ENCODE results near the gene SDHA. TPM values are rescaled to one million over a fixed set of nuclear protein-coding genes. Genes with fewer than 3 reads are reported as not detected.
"Not testable (repeated sequence)": the region's sequence is repeated elsewhere in the genome, so short reads cannot be mapped to it uniquely, and the experiment has no call there.

The SDHA gene
- total RNA-seq, 6 experiments from 2014 or later = 92.5 to 114 (median 109) TPM

DNA sequence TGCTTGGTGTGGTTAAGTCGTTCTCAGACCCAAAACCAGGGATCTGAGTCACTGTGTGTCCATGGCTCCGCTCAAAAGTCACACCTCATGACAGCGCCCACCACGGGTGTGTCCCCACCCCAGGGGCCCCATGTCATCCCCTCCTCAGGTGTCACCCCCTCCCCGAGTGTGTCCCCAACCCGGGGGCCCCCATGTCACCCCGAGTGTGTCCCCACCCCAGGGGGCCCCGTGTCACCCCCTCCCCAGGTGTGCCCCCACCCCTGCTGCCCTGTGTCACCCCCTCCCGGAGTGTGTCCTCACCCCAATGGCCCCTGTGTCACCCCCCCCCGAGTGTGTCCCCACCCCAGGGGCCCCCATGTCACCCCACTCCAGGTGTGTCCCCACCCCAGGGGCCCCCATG, 21.8 kb upstream of the SDHA start:
- Mint-ChIP-seq H3K27ac (no peak overlapping the region), H3K27me3 (ENCODE audit: insufficient read depth) (peaks cover 6% of the 10 kb centered on the region)

DNA sequence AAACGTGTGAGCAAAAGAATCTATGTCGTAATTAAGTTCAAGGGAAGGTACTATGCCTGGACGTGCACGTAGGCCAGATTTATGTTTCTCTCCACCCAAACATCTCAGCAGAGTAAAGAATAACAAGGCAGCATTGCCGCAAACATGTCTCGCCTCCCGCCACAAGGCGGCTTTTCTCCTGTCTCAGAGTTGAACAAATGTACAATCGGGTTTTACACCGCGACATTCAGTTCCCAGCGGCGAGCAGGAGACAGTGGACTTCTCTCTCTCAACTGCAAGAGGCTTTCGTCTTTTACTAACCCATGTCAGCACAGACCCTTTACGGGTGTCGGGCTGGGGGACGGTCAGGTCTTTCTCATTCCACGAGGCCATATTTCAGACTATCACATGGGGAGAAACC, 21.1 kb upstream of the SDHA start:
- H3K27ac Mint-ChIP-seq; DNase-seq; H3K36me3 Mint-ChIP-seq (ENCODE audit: low read depth); H3K27me3 Mint-ChIP-seq (ENCODE audit: insufficient read depth); H3K9me3 Mint-ChIP-seq; H3K4me1 Mint-ChIP-seq (ENCODE audit: low read depth); H3K4me3 Mint-ChIP-seq: not testable (repeated sequence)

More for the DNA sequence above, 21.8 kb upstream of the SDHA start:
- TF ChIP-seq, protein P1, sequence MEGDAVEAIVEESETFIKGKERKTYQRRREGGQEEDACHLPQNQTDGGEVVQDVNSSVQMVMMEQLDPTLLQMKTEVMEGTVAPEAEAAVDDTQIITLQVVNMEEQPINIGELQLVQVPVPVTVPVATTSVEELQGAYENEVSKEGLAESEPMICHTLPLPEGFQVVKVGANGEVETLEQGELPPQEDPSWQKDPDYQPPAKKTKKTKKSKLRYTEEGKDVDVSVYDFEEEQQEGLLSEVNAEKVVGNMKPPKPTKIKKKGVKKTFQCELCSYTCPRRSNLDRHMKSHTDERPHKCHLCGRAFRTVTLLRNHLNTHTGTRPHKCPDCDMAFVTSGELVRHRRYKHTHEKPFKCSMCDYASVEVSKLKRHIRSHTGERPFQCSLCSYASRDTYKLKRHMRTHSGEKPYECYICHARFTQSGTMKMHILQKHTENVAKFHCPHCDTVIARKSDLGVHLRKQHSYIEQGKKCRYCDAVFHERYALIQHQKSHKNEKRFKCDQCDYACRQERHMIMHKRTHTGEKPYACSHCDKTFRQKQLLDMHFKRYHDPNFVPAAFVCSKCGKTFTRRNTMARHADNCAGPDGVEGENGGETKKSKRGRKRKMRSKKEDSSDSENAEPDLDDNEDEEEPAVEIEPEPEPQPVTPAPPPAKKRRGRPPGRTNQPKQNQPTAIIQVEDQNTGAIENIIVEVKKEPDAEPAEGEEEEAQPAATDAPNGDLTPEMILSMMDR (IDR thresholded peaks at IDR 0.05) = no peak
- no peak for DNase-seq
- Mint-ChIP-seq H3K9me3 (no peaks in the 10 kb centered on the region), H3K4me3 (no peak overlapping the region), H3K36me3 (ENCODE audit: low read depth) (no peaks in the 10 kb centered on the region), H3K4me1 (ENCODE audit: low read depth) (no peaks in the 10 kb centered on the region)

DNA sequence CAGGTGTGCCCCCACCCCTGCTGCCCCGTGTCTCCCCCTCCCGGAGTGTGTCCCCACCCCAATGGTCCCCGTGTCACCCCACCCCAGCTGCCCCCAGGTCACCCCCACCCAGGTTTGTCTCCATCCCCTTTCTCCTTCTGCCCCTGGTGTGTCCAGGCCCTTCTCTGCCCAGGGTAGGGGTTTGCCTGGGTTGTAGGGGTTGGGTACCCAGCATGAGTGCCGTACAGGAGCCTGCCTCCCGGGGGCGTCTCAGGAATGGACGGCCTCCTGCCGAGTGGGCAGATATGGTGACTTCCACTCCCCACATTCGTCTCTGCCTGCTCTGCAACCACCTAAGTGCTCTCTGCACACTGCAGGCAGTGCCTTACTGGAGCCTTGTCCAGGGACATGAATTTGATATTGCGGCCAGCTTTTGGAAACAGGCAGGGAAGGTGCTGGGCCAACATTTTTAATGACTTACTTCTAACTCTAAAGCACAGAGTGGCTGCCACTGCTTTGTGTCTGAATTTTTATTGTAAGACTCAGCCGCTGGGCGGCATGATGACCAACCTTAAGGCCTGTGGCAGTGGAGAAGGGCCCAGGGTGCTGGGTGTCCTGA, 20.1 kb upstream of the SDHA start:
- no peak for DNase-seq
- no peaks in the 10 kb centered on the region for H3K9me3 Mint-ChIP-seq
- H3K4me1 Mint-ChIP-seq (ENCODE audit: low read depth) = no peaks in the 10 kb centered on the region
- TF ChIP-seq, protein P1 (IDR thresholded peaks at IDR 0.05) = no peak
- peaks cover 6% of the 10 kb centered on the region for H3K27me3 Mint-ChIP-seq (ENCODE audit: insufficient read depth)
- no peak overlapping the region for H3K27ac Mint-ChIP-seq
- H3K4me3 Mint-ChIP-seq = no peak overlapping the region
- H3K36me3 Mint-ChIP-seq (ENCODE audit: low read depth) = no peaks in the 10 kb centered on the region

DNA sequence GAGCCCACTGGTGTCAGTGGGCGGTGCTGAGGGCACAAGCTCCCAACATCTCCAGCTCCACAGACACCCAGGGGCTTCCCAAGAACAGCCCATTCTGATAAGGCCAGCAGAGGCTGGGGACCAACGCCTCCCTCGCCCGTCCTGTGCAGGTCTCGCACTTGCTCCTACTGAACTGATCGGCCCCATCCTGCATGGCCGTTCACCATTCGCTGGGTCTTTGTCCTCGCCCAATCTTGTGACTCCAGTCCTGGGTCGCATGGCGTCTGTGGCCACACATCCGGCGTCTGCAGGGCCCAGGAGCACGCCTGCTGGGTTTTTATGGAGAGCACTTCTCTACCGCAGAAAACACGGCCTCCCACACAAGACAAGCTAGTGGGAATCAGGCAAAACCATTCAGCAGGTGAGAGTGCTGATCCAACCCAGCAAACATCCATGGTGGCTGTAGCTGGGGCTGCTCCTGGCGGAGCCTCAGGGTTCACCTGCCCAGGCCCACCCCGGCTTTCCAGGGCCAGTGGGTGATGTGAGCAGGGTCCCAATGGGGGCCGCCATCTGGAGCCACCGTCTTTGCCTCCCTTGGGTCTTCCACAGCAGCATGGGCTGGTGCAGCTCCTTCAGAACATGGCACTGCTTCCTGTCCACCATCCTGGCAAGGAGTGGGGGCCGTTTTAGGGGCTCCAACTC, 19.5 kb upstream of the SDHA start:
- H3K9me3 Mint-ChIP-seq = no peaks in the 10 kb centered on the region
- no peak overlapping the region for H3K27ac Mint-ChIP-seq

DNA sequence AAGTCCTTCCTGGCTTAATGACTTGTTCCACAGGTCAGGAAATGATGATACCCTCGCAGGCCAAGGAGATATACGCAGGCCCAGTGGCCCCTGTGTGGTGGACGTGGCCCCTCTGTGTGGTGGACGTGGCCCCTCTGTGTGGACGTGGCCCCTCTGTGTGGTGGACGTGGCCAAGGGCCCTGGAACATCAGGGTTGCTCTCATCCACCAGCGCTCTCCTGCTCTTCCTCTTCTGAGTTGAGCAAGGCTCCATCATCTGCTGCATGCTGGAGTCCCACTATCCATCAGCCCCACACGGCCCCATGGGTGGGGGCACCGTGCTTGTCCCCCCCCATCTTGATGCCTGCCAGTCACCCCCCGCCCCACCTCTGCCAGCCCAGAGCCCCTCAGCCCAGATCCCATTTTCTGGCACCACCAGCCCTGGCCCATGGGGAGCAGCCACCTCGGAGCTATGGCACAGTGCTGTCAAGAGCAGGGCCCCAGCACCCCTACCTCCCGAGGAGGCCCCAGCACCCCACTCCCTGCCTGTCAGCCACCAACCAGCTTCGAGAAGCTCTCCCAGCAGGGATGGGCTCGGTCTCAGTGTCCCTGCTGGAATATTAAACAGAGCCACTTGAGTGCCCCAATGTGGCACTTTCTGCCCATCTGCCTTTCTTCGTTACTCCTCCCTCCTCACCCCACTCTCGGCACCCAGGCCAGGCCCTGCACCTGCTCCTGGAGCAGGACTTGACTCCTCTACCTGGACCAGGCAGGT, 18.7 kb upstream of the SDHA start:
- no peak for DNase-seq
- H3K27ac Mint-ChIP-seq = no peak overlapping the region
- no peaks in the 10 kb centered on the region for H3K4me1 Mint-ChIP-seq (ENCODE audit: low read depth)
- TF ChIP-seq, protein P1 (IDR thresholded peaks at IDR 0.05) = no peak
- peaks cover 6% of the 10 kb centered on the region; the same call in 1 of the 2 replicates for H3K36me3 Mint-ChIP-seq (ENCODE audit: low read depth)
- no peak overlapping the region for H3K4me3 Mint-ChIP-seq
- no peaks in the 10 kb centered on the region for H3K9me3 Mint-ChIP-seq
- H3K27me3 Mint-ChIP-seq (ENCODE audit: insufficient read depth) = peaks cover 6% of the 10 kb centered on the region

More for the DNA sequence above, 19.5 kb upstream of the SDHA start:
- Mint-ChIP-seq H3K36me3 (ENCODE audit: low read depth) (peaks cover 1% of the 10 kb centered on the region; the same call in 1 of the 2 replicates), H3K4me3 (no peak overlapping the region), H3K27me3 (ENCODE audit: insufficient read depth) (peaks cover 6% of the 10 kb centered on the region), H3K4me1 (ENCODE audit: low read depth) (no peaks in the 10 kb centered on the region)
- no peak for DNase-seq
- TF ChIP-seq, protein P1 (IDR thresholded peaks at IDR 0.05) = no peak

All from HFFc6 (cell line).